ENCODE measurements around the gene RGL3. TPM values are rescaled to one million over a fixed set of nuclear protein-coding genes. Genes with fewer than 3 reads are reported as not detected.
"Not testable (repeated sequence)": the region's sequence is repeated elsewhere in the genome, so short reads cannot be mapped to it uniquely, and the experiment has no call there.

RGL3 gene
- 7.3 and 8.6 TPM in 2 replicates for total RNA-seq (2014; rRNA removed; shearing (Covaris generic))
- 26.9 and 41.9 TPM in 2 replicates for polyA plus RNA-seq (2014; cell fraction: nucleus; rRNA removed)

- DNase-seq (ENCODE audit: extremely low read depth, low read depth): no peak
Observed at GRCh38 chr19:11418549-11419506, at the start of gene RGL3. TSS of gene RGL3 (minus strand) at chr19:11419314. CDS start at chr19:11419278, 36 bp downstream.

- DNase-seq (ENCODE audit: extremely low read depth, low read depth): not testable (repeated sequence)
Observed at GRCh38 chr19:11468266-11468845, 49.2 kb upstream of the RGL3 start.

- no peak for DNase-seq (ENCODE audit: extremely low read depth, low read depth)
Observed at GRCh38 chr19:11465600-11465999, 46.5 kb upstream of the RGL3 start.

GRCh38 chr19:11464333-11465265, 45.5 kb upstream of the RGL3 start:
- DNase-seq (ENCODE audit: extremely low read depth, low read depth): no peak

- DNase-seq (ENCODE audit: extremely low read depth, low read depth): no peak
Observed at GRCh38 chr19:11463391-11463790, 44.3 kb upstream of the RGL3 start.

- no peak for DNase-seq (ENCODE audit: extremely low read depth, low read depth)
Observed at GRCh38 chr19:11461453-11461852, 42.3 kb upstream of the RGL3 start.

GRCh38 chr19:11460207-11460606, 41.1 kb upstream of the RGL3 start:
- DNase-seq (ENCODE audit: extremely low read depth, low read depth): no peak

- DNase-seq (ENCODE audit: extremely low read depth, low read depth): not testable (repeated sequence)
Observed at GRCh38 chr19:11458912-11459311, 39.8 kb upstream of the RGL3 start.

GRCh38 chr19:11458236-11458900, 39.3 kb upstream of the RGL3 start:
- no peak for DNase-seq (ENCODE audit: extremely low read depth, low read depth)

GRCh38 chr19:11457831-11458230, 38.7 kb upstream of the RGL3 start:
- no peak for DNase-seq (ENCODE audit: extremely low read depth, low read depth)

GRCh38 chr19:11457115-11457514, 38.0 kb upstream of the RGL3 start:
- no peak for DNase-seq (ENCODE audit: extremely low read depth, low read depth)

GRCh38 chr19:11456659-11457058, 37.5 kb upstream of the RGL3 start:
- DNase-seq (ENCODE audit: extremely low read depth, low read depth): no peak

- DNase-seq (ENCODE audit: extremely low read depth, low read depth): not testable (repeated sequence)
Observed at GRCh38 chr19:11455233-11455554, 36.1 kb upstream of the RGL3 start.

- no peak for DNase-seq (ENCODE audit: extremely low read depth, low read depth)
Observed at GRCh38 chr19:11453468-11454341, 34.6 kb upstream of the RGL3 start.

- no peak for DNase-seq (ENCODE audit: extremely low read depth, low read depth)
Observed at GRCh38 chr19:11452620-11453310, 33.7 kb upstream of the RGL3 start.

- DNase-seq (ENCODE audit: extremely low read depth, low read depth): no peak
Observed at GRCh38 chr19:11451871-11452619, 32.9 kb upstream of the RGL3 start.

GRCh38 chr19:11451327-11451870, 32.3 kb upstream of the RGL3 start:
- DNase-seq (ENCODE audit: extremely low read depth, low read depth): no peak

Data from NCI-H460 (cell line).